Activated T-cell treated with anti-CD3 and anti-CD28 coated beads for 4 hours (primary cell): ENCODE measurements around the gene THBS1.

ENCODE experiments used
- DNase-seq: peaks from one replicate; pipeline ENCODE4 v3.0.0-alpha.2; 2020

Gene THBS1

GRCh38 chr15:39609166-39609916 lies 28.5 kb downstream of the THBS1 start:
- no peak for DNase-seq

- no peak for DNase-seq
These were observed 29.8 kb downstream of the THBS1 start for GRCh38 chr15:39610665-39611064.

GRCh38 chr15:39613271-39613670 lies 32.4 kb downstream of the THBS1 start:
- no peak for DNase-seq

GRCh38 chr15:39613861-39614260 lies 33.0 kb downstream of the THBS1 start:
- DNase-seq, result no peak

GRCh38 chr15:39616731-39617455 lies 36.0 kb downstream of the THBS1 start:
- DNase-seq, result no peak

GRCh38 chr15:39618063-39618823 lies 37.4 kb downstream of the THBS1 start:
- no peak for DNase-seq

GRCh38 chr15:39621210-39621609 lies 40.3 kb downstream of the THBS1 start:
- DNase-seq, result no peak

GRCh38 chr15:39621976-39622375 lies 41.1 kb downstream of the THBS1 start:
- DNase-seq, result no peak

- no peak for DNase-seq
These were observed 42.0 kb downstream of the THBS1 start for GRCh38 chr15:39622660-39623516.

- no peak for DNase-seq
These were observed 42.7 kb downstream of the THBS1 start for GRCh38 chr15:39623529-39623931.

- peak; percentile 21 for DNase-seq
These were observed 43.9 kb downstream of the THBS1 start for GRCh38 chr15:39624806-39625205.

GRCh38 chr15:39625451-39625850 lies 44.6 kb downstream of the THBS1 start:
- no peak for DNase-seq

- no peak for DNase-seq
These were observed 45.0 kb downstream of the THBS1 start for GRCh38 chr15:39625856-39626255.

GRCh38 chr15:39627451-39628143 lies 46.7 kb downstream of the THBS1 start:
- DNase-seq, result no peak

GRCh38 chr15:39628144-39628508 lies 47.2 kb downstream of the THBS1 start:
- no peak for DNase-seq

- no peak for DNase-seq
These were observed 47.8 kb downstream of the THBS1 start for GRCh38 chr15:39628546-39629257.

GRCh38 chr15:39629371-39629770 lies 48.5 kb downstream of the THBS1 start:
- DNase-seq, result peak; percentile 51

GRCh38 chr15:39629906-39630305 lies 49.0 kb downstream of the THBS1 start:
- no peak for DNase-seq

GRCh38 chr15:39631357-39631756 lies 50.5 kb downstream of the THBS1 start:
- DNase-seq, result no peak

GRCh38 chr15:39638041-39638440 lies 57.2 kb downstream of the THBS1 start:
- DNase-seq, result no peak

- DNase-seq, result no peak
These were observed 58.2 kb downstream of the THBS1 start for GRCh38 chr15:39639037-39639436.
